SK-N-SH (cell line): ENCODE results near the gene ZFYVE16. TPM values are rescaled to one million over a fixed set of nuclear protein-coding genes. Genes with fewer than 3 reads are reported as not detected.

Experiments used
- CTCF ChIA-PET: fragments of 300-600, 350-600 bp; formaldehyde crosslinking; extraction: SDS; loops from one replicate; lab custom pipeline; 2021; lab: Yijun Ruan, JAX
- POLR2A ChIA-PET: fragments of 350-600 bp; sonication (Branson Sonifier 250); formaldehyde crosslinking; extraction: SDS; loops from one replicate; lab custom pipeline; 2020; ENCODE audit warnings: antibody characterized with exemption, inconsistent platforms; lab: Yijun Ruan, JAX
- DNase-seq: peaks from one replicate; pipeline ENCODE4 v3.0.0; 2012
- H2AFZ ChIP-seq: fragments of 200-600 bp; sonication (generic); 2 replicates; pipeline ENCODE4 v1.8.1; 2016; ENCODE audit warnings: antibody characterized with exemption, mild to moderate bottlenecking, low read depth
- H3F3A ChIP-seq: fragments of 200-600 bp; sonication (generic); replicated peaks from 2 replicates; pipeline ENCODE3; 2016; ENCODE audit warnings: antibody characterized with exemption, mild to moderate bottlenecking; ENCODE audit not compliant: insufficient read depth
- H3K27ac ChIP-seq, 2 experiments: fragments of 200-500 bp in 1 of 2; fragments of 200-600 bp in 1 of 2; sonication (Bioruptor generic) in 1 of 2; sonication (generic), shearing (Covaris generic) in 1 of 2; 2 replicates each; pipeline versions ENCODE4 v1.5.1 to v1.6.1; 2014 to 2016; ENCODE audit warnings: low read depth in 2 of 2, inconsistent platforms in 1 of 2, low read length in 1 of 2, mild to moderate bottlenecking in 1 of 2, mixed read lengths in 1 of 2
- H3K27me3 ChIP-seq: fragments of 200-600 bp; sonication (generic), shearing (Covaris generic); 2 replicates; pipeline ENCODE4 v1.6.1; 2016; ENCODE audit warnings: mixed run types; ENCODE audit not compliant: insufficient read depth
- H3K36me3 ChIP-seq, 2 experiments: fragments of 200-500 bp in 1 of 2; fragments of 200-600 bp in 1 of 2; sonication (Bioruptor generic) in 1 of 2; sonication (generic) in 1 of 2; replicated peaks in 1 of 2; 2 replicates each; pipeline versions ENCODE3 to v1.5.1; 2014 to 2016; ENCODE audit warnings: low read length in 1 of 2, mild to moderate bottlenecking in 1 of 2; ENCODE audit not compliant: insufficient read depth in 2 of 2, control insufficient read depth in 1 of 2
- H3K4me1 ChIP-seq, 2 experiments: fragments of 200-500 bp in 1 of 2; fragments of 200-600 bp in 1 of 2; sonication (Bioruptor generic) in 1 of 2; sonication (generic), shearing (Covaris generic) in 1 of 2; 2 replicates each; pipeline versions ENCODE4 v1.5.1 to v1.6.1; 2014 to 2016; ENCODE audit warnings: low read depth in 1 of 2, low read length in 1 of 2, mixed run types in 1 of 2; ENCODE audit not compliant: insufficient read depth in 2 of 2, control insufficient read depth in 1 of 2
- H3K4me2 ChIP-seq: fragments of 200-600 bp; sonication (generic), shearing (Covaris generic); 2 replicates; pipeline ENCODE4 v1.6.1; 2017; ENCODE audit warnings: mixed run types
- H3K4me3 ChIP-seq, 2 experiments: fragments of 200-500 bp in 1 of 2; fragments of 200-600 bp in 1 of 2; sonication (Bioruptor generic) in 1 of 2; sonication (generic), shearing (Covaris generic) in 1 of 2; 2 replicates each; pipeline versions ENCODE4 v1.5.1 to v1.8.1; 2014 to 2016; ENCODE audit warnings: low read depth in 2 of 2, inconsistent platforms in 1 of 2, low read length in 1 of 2, mild to moderate bottlenecking in 1 of 2, mixed read lengths in 1 of 2, moderate library complexity in 1 of 2
- H3K79me2 ChIP-seq: fragments of 200-600 bp; sonication (generic); 2 replicates; pipeline ENCODE4 v1.8.1; 2017; ENCODE audit warnings: mild to moderate bottlenecking; ENCODE audit not compliant: insufficient read depth
- H3K9ac ChIP-seq: fragments of 200-600 bp; sonication (generic); 2 replicates; pipeline ENCODE4 v1.6.1; 2017; ENCODE audit warnings: mixed run types
- H3K9me2 ChIP-seq: fragments of 200-600 bp; sonication (generic); 2 replicates; pipeline ENCODE4 v1.6.1; 2017; ENCODE audit warnings: mixed run types
- H3K9me3 ChIP-seq: fragments of 200-600 bp; sonication (generic); 2 replicates; pipeline ENCODE4 v1.6.1; 2017; ENCODE audit warnings: mixed run types, mild to moderate bottlenecking, moderate library complexity
- H4K20me1 ChIP-seq: fragments of 200-600 bp; sonication (generic); 2 replicates; pipeline ENCODE4 v1.6.1; 2017; ENCODE audit warnings: mild to moderate bottlenecking, mixed run types; ENCODE audit not compliant: insufficient read depth
- EZH2phosphoT487 ChIP-seq: fragments of 200-600 bp; sonication (generic); IDR thresholded peaks from 2 replicates; pipeline ENCODE4 v1.6.1; 2017; ENCODE audit warnings: low read depth, mixed run types, mild to moderate bottlenecking, antibody characterized with exemption, moderate library complexity, borderline replicate concordance
- FOSL2 ChIP-seq: IDR thresholded peaks from 2 replicates; pipeline ENCODE4 v1.4.0; 2012; ENCODE audit warnings: low read depth, mild to moderate bottlenecking, moderate library complexity, borderline replicate concordance
- JUND ChIP-seq: IDR thresholded peaks from 2 replicates; pipeline ENCODE4 v1.4.0; 2012
- MEF2A ChIP-seq: IDR thresholded peaks from 2 replicates; pipeline ENCODE4 v1.4.0; 2012; ENCODE audit warnings: low read depth, borderline replicate concordance
- MXI1 ChIP-seq: IDR thresholded peaks from 2 replicates; pipeline ENCODE4 v1.6.1; 2012; ENCODE audit warnings: mild to moderate bottlenecking, low read depth, low read length, improper control_type of control experiment
- PBX3 ChIP-seq: IDR thresholded peaks from 2 replicates; pipeline ENCODE4; 2012
- TCF12 ChIP-seq: IDR thresholded peaks from 2 replicates; pipeline ENCODE4 v1.4.0; 2012
- WGBS: methylation state at CpG from one replicate; pipeline ENCODE4 v1.1.6; 2017; ENCODE audit warnings: low lambda C conversion rate; 5-methylcytosine and 5-hydroxymethylcytosine counted together
- polyA plus RNA-seq, 3 experiments: library from polyadenylated mRNA; depleted of rRNA; stranded (reverse); fragments of >200 nt; gene quantifications; 2 replicates each; pipeline ENCODE4 v1.2.3, GENCODE V29; 2012
- small RNA-seq, 7 experiments: library from RNA; depleted of rRNA; stranded (forward); fragments of <200 nt; gene quantifications; one replicate each; pipeline ENCODE3, GENCODE V24; 2012

ZFYVE16 gene
- polyA plus RNA-seq, 1 of the 3 experiments (the other 2 are of a cell fraction): 3.3 TPM

- 2% methylated on average over 4 of the region's 4 CpGs for WGBS
- POLR2A ChIA-PET: no interaction called here
These were observed 109.0 kb downstream of the ZFYVE16 start for GRCh38 chr5:80516826-80517225.

More at GRCh38 chr5:80516826-80517225, 109.0 kb downstream of the ZFYVE16 start:
- no peak overlapping the region for H3K4me3 ChIP-seq
- H3K27ac ChIP-seq: no peak overlapping the region
- H3K9me3 ChIP-seq: no peaks in the 10 kb centered on the region; the same call in 1 of the 2 replicates
- TF ChIP-seq MXI1 (no peak), FOSL2 (peak; percentile 77; the same call in 1 of the 2 replicates), JUND (peak; percentile 65), MEF2A (peak; percentile 21; the same call in 1 of the 2 replicates), EZH2phosphoT487 (no peak), TCF12 (peak; percentile 80), PBX3 (peak; percentile 73)
- CTCF ChIA-PET: no interaction called here
- no peak overlapping the region for H3K9ac ChIP-seq
- H3K4me1 ChIP-seq: no peaks in the 10 kb centered on the region; a peak in 1 of 4 replicates
- no peak overlapping the region for H2AFZ ChIP-seq
- H3K4me2 ChIP-seq: no peak overlapping the region
- no peaks in the 10 kb centered on the region for H3K79me2 ChIP-seq
- DNase-seq: no peak
- H3K36me3 ChIP-seq: peaks cover 0 to 5% of the 10 kb centered on the region in 2 experiments
- no peaks in the 10 kb centered on the region for H4K20me1 ChIP-seq
- H3K27me3 ChIP-seq: no peaks in the 10 kb centered on the region
- no peaks in the 10 kb centered on the region for H3K9me2 ChIP-seq
- peaks cover 7% of the 10 kb centered on the region for H3F3A ChIP-seq

Small RNA genes lying within 50 kb of the gene (small RNA-seq; reads per million reads assigned to genes)
- 0 to 0.93 (median 0) reads per million in 7 experiments for gene RNU6-211P

Other genes starting within 250 kb of the ZFYVE16 start
- gene SERINC5, start 152.0 kb upstream of the ZFYVE16 start, polyA plus RNA-seq (2012; rRNA removed): 4.5 and 7.4 TPM in 2 replicates
- gene SPZ1, start 88.1 kb upstream of the ZFYVE16 start, polyA plus RNA-seq (2012; rRNA removed): not detected in 2 replicates
- gene FAM151B, start 80.0 kb downstream of the ZFYVE16 start, polyA plus RNA-seq (2012; rRNA removed): 1.2 and 1.5 TPM in 2 replicates
- gene ANKRD34B, start 162.2 kb downstream of the ZFYVE16 start, polyA plus RNA-seq (2012; rRNA removed): not detected in 2 replicates
- 3.5 and 4.7 TPM in 2 replicates for gene MSH3, start 246.6 kb downstream of the ZFYVE16 start, polyA plus RNA-seq (2012; rRNA removed)
- gene DHFR, start 246.9 kb downstream of the ZFYVE16 start, polyA plus RNA-seq (2012; rRNA removed): 16.6 and 18.3 TPM in 2 replicates